ENCODE measurements around the gene CHAT.

GRCh38 chr10:49650724-49651034 is 36.8 kb downstream of the CHAT start:
- TF ChIP-seq CTCF (IDR thresholded peaks at IDR 0.05) = no peak
- no peak for TF ChIP-seq POLR2A (IDR thresholded peaks at IDR 0.05)

Data from body of pancreas (tissue), 4 donors.